Neural cell (in vitro differentiated cells): ENCODE data around the gene MZF1. TPM values are rescaled to one million over a fixed set of nuclear protein-coding genes. Genes with fewer than 3 reads are reported as not detected.

ENCODE experiments used
- H2AFZ ChIP-seq: fragments of 200-600, 300-800 bp; sonication (generic), shearing (Covaris generic); 2 replicates; pipeline ENCODE4 v1.6.0; 2014; ENCODE audit warnings: low read depth, mild to moderate bottlenecking, antibody characterized with exemption, low read length, moderate library complexity
- H3F3A ChIP-seq: fragments of 200-600 bp; shearing (Covaris generic); 2 replicates; pipeline ENCODE4 v1.6.1; 2016; ENCODE audit warnings: mild to moderate bottlenecking, moderate library complexity, mixed read lengths, antibody characterized with exemption, low read length; ENCODE audit not compliant: insufficient read depth, poor library complexity, severe bottlenecking
- H3K27ac ChIP-seq: fragments of 200-600, 300-800 bp; sonication (generic), shearing (Covaris generic); 2 replicates; pipeline ENCODE4 v1.5.1; 2014; ENCODE audit warnings: mild to moderate bottlenecking, low read length, moderate library complexity
- H3K27me3 ChIP-seq: fragments of 300-800, 200-600 bp; sonication (generic), shearing (Covaris generic); 2 replicates; pipeline ENCODE4 v1.6.0; 2014; ENCODE audit warnings: mild to moderate bottlenecking, low read depth, low read length, moderate library complexity; ENCODE audit not compliant: insufficient read depth
- H3K36me3 ChIP-seq: fragments of 300-800, 200-600 bp; sonication (generic), shearing (Covaris generic); 2 replicates; pipeline ENCODE4 v1.5.1; 2014; ENCODE audit warnings: mild to moderate bottlenecking, antibody characterized with exemption, low read length, moderate library complexity; ENCODE audit not compliant: insufficient read depth
- H3K4me2 ChIP-seq: fragments of 300-800, 200-600 bp; sonication (generic), shearing (Covaris generic); 2 replicates; pipeline ENCODE4 v1.6.0; 2014; ENCODE audit warnings: mild to moderate bottlenecking, low read length
- H3K4me3 ChIP-seq: fragments of 300-800, 200-600 bp; sonication (generic), shearing (Covaris generic); 2 replicates; pipeline ENCODE4 v1.5.1; 2014; ENCODE audit warnings: mild to moderate bottlenecking, low read length, moderate library complexity
- H3K79me2 ChIP-seq: fragments of 200-600 bp; shearing (Covaris generic); replicated peaks from 2 replicates; pipeline ENCODE4 v1.6.0; 2014; ENCODE audit warnings: mild to moderate bottlenecking, low read length, moderate library complexity; ENCODE audit not compliant: insufficient read depth
- H3K9ac ChIP-seq: fragments of 300-800, 200-600 bp; sonication (generic), shearing (Covaris generic); 2 replicates; pipeline ENCODE4 v1.6.1; 2016; ENCODE audit warnings: mild to moderate bottlenecking, low read length, mixed read lengths
- H3K9me2 ChIP-seq: fragments of 200-600 bp; shearing (Covaris generic); 2 replicates; pipeline ENCODE4 v1.6.1; 2016; ENCODE audit warnings: mild to moderate bottlenecking, low read length, mixed read lengths; ENCODE audit not compliant: insufficient read depth
- H3K9me3 ChIP-seq: fragments of 200-600, 300-800 bp; sonication (generic), shearing (Covaris generic); 2 replicates; pipeline ENCODE4 v1.6.1; 2016; ENCODE audit warnings: mild to moderate bottlenecking, mixed run types, low read length, moderate library complexity, mixed read lengths
- H4K20me1 ChIP-seq: fragments of 200-600 bp; shearing (Covaris generic); 2 replicates; pipeline ENCODE4 v1.6.1; 2016; ENCODE audit warnings: mild to moderate bottlenecking, mixed run types; ENCODE audit not compliant: insufficient read depth
- EP300 ChIP-seq: fragments of 450-650 bp; conservative IDR thresholded peaks from 2 replicates; pipeline ENCODE4 v1.6.1; 2014; ENCODE audit warnings: antibody characterized with exemption, mild to moderate bottlenecking, moderate library complexity; ENCODE audit not compliant: poor library complexity, severe bottlenecking
- EZH2 ChIP-seq: fragments of 200-600, 300-800 bp; shearing (Covaris generic), sonication (generic); IDR thresholded peaks from 2 replicates; pipeline ENCODE4 v1.6.1; 2014; ENCODE audit warnings: antibody characterized with exemption, low read length, borderline replicate concordance, mild to moderate bottlenecking; ENCODE audit not compliant: insufficient read depth, poor library complexity, severe bottlenecking
- MXI1 ChIP-seq: fragments of 450-650 bp; conservative IDR thresholded peaks from 2 replicates; pipeline ENCODE4 v1.6.1; 2014; ENCODE audit warnings: antibody characterized with exemption, mild to moderate bottlenecking; ENCODE audit not compliant: poor library complexity, severe bottlenecking
- POLR2AphosphoS5 ChIP-seq: IDR thresholded peaks from 2 replicates; pipeline ENCODE4 v1.6.1; 2012
- RAD21 ChIP-seq: fragments of 450-650 bp; conservative IDR thresholded peaks from 2 replicates; pipeline ENCODE4 v1.6.1; 2014; ENCODE audit warnings: antibody characterized with exemption, mild to moderate bottlenecking, moderate library complexity
- SMC3 ChIP-seq: fragments of 450-650 bp; conservative IDR thresholded peaks from 2 replicates; pipeline ENCODE4 v1.6.1; 2014; ENCODE audit warnings: antibody characterized with exemption, mild to moderate bottlenecking, moderate library complexity; ENCODE audit not compliant: poor library complexity
- TAF1 ChIP-seq: IDR thresholded peaks from 2 replicates; pipeline ENCODE4 v1.6.1; 2012; ENCODE audit warnings: low read depth
- polyA plus RNA-seq: library from polyadenylated mRNA; depleted of rRNA; stranded (reverse); fragments of >200 nt; gene quantifications from 2 replicates; pipeline ENCODE4 v1.2.3, GENCODE V29; 2014
- TF ChIP-seq, protein P1 (sequence below): IDR thresholded peaks from 2 replicates; pipeline ENCODE4 v1.6.1; 2012; ENCODE audit warnings: borderline replicate concordance
- TF ChIP-seq, protein P2 (sequence below): fragments of 450-650 bp; IDR thresholded peaks from 2 replicates; pipeline ENCODE4 v1.5.1; 2014; ENCODE audit warnings: antibody characterized with exemption, mild to moderate bottlenecking, moderate library complexity; ENCODE audit not compliant: poor library complexity, severe bottlenecking

MZF1 gene
- polyA plus RNA-seq, 1 donor from 2014 or later: 74.6 TPM

DNA sequence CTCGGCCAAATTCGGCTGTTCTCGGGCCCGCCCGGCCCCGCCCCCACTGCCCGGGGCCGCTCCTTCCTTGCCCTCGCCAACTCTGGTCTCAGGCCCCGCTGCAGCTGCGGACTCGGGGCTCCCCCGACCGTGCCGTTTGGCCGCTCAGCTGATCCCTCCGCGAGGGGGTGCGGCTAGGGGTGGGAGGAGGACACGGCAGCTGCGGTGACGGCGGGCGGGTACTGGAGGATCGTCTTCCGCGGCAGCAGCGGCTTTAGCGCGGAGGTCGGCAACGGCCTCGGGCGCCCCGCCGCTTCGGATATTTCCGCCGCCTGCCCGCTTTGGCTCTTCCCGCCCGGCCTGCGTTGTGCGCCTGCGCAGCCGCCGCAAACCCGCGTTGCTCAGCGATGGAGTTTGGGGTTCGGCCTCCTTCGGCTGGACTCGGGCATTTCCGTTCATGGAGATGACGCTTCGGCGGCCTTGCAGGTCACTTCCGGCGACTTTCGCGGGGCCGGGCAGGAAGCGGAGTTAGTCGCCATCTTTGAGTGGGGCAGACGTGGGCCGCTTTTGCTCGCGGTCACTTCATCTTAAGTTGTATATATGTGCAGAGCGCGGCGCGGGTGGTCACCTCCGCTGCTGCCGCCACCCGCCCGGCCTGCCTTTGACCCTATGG, 14.4 kb downstream of the MZF1 start:
- Histone ChIP-seq H3K79me2 (peaks cover 19% of the 10 kb centered on the region), H3K27ac (peak overlapping the region; percentile 98), H3K9ac (peak overlapping the region; percentile 98), H3K4me3 (peak overlapping the region; percentile 76), H2AFZ (peak overlapping the region; percentile 84), H3F3A (peaks cover 14% of the 10 kb centered on the region), H4K20me1 (peaks cover 6% of the 10 kb centered on the region), H3K36me3 (no peaks in the 10 kb centered on the region), H3K9me3 (no peaks in the 10 kb centered on the region), H3K9me2 (no peaks in the 10 kb centered on the region), H3K27me3 (no peaks in the 10 kb centered on the region), H3K4me2 (peak overlapping the region; percentile 93)
- TF ChIP-seq EP300: no peak
- no peak for TF ChIP-seq MXI1
- TF ChIP-seq TAF1: peak; percentile 41
- TF ChIP-seq POLR2AphosphoS5: peak; percentile 93
- TF ChIP-seq, protein P1, sequence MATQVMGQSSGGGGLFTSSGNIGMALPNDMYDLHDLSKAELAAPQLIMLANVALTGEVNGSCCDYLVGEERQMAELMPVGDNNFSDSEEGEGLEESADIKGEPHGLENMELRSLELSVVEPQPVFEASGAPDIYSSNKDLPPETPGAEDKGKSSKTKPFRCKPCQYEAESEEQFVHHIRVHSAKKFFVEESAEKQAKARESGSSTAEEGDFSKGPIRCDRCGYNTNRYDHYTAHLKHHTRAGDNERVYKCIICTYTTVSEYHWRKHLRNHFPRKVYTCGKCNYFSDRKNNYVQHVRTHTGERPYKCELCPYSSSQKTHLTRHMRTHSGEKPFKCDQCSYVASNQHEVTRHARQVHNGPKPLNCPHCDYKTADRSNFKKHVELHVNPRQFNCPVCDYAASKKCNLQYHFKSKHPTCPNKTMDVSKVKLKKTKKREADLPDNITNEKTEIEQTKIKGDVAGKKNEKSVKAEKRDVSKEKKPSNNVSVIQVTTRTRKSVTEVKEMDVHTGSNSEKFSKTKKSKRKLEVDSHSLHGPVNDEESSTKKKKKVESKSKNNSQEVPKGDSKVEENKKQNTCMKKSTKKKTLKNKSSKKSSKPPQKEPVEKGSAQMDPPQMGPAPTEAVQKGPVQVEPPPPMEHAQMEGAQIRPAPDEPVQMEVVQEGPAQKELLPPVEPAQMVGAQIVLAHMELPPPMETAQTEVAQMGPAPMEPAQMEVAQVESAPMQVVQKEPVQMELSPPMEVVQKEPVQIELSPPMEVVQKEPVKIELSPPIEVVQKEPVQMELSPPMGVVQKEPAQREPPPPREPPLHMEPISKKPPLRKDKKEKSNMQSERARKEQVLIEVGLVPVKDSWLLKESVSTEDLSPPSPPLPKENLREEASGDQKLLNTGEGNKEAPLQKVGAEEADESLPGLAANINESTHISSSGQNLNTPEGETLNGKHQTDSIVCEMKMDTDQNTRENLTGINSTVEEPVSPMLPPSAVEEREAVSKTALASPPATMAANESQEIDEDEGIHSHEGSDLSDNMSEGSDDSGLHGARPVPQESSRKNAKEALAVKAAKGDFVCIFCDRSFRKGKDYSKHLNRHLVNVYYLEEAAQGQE: peak; percentile 76
- TF ChIP-seq EZH2: no peak
- TF ChIP-seq SMC3: peak; percentile 10
- TF ChIP-seq RAD21: peak; percentile 46
- TF ChIP-seq, protein P2, sequence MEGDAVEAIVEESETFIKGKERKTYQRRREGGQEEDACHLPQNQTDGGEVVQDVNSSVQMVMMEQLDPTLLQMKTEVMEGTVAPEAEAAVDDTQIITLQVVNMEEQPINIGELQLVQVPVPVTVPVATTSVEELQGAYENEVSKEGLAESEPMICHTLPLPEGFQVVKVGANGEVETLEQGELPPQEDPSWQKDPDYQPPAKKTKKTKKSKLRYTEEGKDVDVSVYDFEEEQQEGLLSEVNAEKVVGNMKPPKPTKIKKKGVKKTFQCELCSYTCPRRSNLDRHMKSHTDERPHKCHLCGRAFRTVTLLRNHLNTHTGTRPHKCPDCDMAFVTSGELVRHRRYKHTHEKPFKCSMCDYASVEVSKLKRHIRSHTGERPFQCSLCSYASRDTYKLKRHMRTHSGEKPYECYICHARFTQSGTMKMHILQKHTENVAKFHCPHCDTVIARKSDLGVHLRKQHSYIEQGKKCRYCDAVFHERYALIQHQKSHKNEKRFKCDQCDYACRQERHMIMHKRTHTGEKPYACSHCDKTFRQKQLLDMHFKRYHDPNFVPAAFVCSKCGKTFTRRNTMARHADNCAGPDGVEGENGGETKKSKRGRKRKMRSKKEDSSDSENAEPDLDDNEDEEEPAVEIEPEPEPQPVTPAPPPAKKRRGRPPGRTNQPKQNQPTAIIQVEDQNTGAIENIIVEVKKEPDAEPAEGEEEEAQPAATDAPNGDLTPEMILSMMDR: no peak

DNA sequence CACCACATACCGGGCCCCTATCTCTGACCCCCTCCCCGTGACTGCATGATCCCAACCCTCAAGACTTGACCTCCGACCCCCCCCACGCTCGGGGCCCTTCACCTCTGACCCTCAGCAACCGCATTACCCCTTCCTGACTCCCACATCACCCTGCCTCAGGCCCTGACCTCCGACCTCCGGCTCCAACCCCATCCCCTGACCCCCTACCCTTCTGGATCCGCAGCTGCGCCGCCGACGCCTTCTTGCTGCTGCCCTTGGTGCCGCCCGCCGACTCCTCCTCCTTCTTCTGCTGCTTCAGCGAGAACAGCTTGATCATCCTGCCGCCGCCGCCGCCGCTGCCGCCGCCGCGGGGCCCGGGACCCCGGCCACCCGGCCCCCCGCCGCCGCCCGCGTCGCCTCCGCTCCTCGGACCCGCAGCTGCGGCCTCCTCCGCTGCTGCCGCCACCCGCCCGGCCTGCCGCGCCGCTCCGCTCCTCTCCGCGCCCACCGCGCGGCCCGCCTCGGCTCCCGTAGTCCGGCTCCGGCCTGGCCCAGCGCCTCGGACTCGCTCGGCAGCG, 15.0 kb downstream of the MZF1 start, which contains the start of gene UBE2M:
UBE2M (minus strand) TSS at position 546 of the 557 bp plus-strand sequence; CDS start at position 316, 230 bp downstream.
- TF ChIP-seq MXI1: no peak
- TF ChIP-seq RAD21: no peak
- no peak for TF ChIP-seq TAF1
- TF ChIP-seq SMC3: no peak
- no peak for TF ChIP-seq POLR2AphosphoS5
- no peak for TF ChIP-seq EZH2
- TF ChIP-seq EP300: no peak

More for the DNA sequence above, 15.0 kb downstream of the MZF1 start, which contains the start of gene UBE2M:
- Histone ChIP-seq H3F3A (peaks cover 16% of the 10 kb centered on the region), H3K27ac (peak within 1 kb of the TSS; percentile 98), H3K4me3 (peak within 1 kb of the TSS; percentile 76), H4K20me1 (peaks cover 6% of the 10 kb centered on the region), H2AFZ (peak within 1 kb of the TSS; percentile 84), H3K36me3 (no peaks in the 10 kb centered on the region), H3K79me2 (peaks cover 19% of the 10 kb centered on the region), H3K9me3 (no peaks in the 10 kb centered on the region), H3K4me2 (peak within 1 kb of the TSS; percentile 93), H3K27me3 (no peaks in the 10 kb centered on the region), H3K9ac (peak within 1 kb of the TSS; percentile 98), H3K9me2 (no peaks in the 10 kb centered on the region)
